GM13977 (cell line): ENCODE measurements around the gene IGSF21.
A peak's percentile ranks its signal among the peaks of the same experiment; 100 is the strongest.

ENCODE experiments used
- DNase-seq: peaks from one replicate; pipeline ENCODE4 v3.0.0; 2012; ENCODE audit warnings: low spot score
- CTCF ChIP-seq: IDR thresholded peaks from 2 replicates; pipeline ENCODE4 v1.5.1; 2012; ENCODE audit warnings: mild to moderate bottlenecking, control low read depth; ENCODE audit not compliant: insufficient read depth; ENCODE audit errors: extremely low read depth, missing control alignments
- in situ Hi-C: fragments of 300-500 bp; cut with MboI; formaldehyde crosslinking; loops from one replicate; pipeline ENCODE4 v1.12.0; 2022; ENCODE audit warnings: low sequenced_read_pairs, low pct_unique_long_range_greater_than_20kb, mixed read lengths, inconsistent platforms; ENCODE audit not compliant: unreplicated experiment

The IGSF21 gene

GRCh38 chr1:18093646-18094045 lies 14.0 kb upstream of the IGSF21 start:
- TF ChIP-seq CTCF: no peak
- no peak for DNase-seq
- in situ Hi-C loops: no loop called here

GRCh38 chr1:18094096-18094495 lies 13.5 kb upstream of the IGSF21 start:
- DNase-seq: no peak
- in situ Hi-C loops: no loop called here
- no peak for TF ChIP-seq CTCF

GRCh38 chr1:18097206-18097605 lies 10.4 kb upstream of the IGSF21 start:
- no peak for TF ChIP-seq CTCF
- DNase-seq: no peak
- in situ Hi-C loops: no loop called here

- no peak for TF ChIP-seq CTCF
- in situ Hi-C loops: no loop called here
- no peak for DNase-seq
These were observed 8.6 kb upstream of the IGSF21 start for GRCh38 chr1:18099026-18099425.

- DNase-seq: no peak
- no peak for TF ChIP-seq CTCF
- in situ Hi-C loops: no loop called here
These were observed 7.5 kb upstream of the IGSF21 start for GRCh38 chr1:18100060-18100459.

- peak; percentile 79 for TF ChIP-seq CTCF
- DNase-seq: peak; percentile 76
- in situ Hi-C loops: no loop called here
These were observed 7.0 kb upstream of the IGSF21 start for GRCh38 chr1:18100491-18101063.

- no peak for TF ChIP-seq CTCF
- DNase-seq: no peak
- in situ Hi-C loops: no loop called here
These were observed 6.1 kb upstream of the IGSF21 start for GRCh38 chr1:18101508-18101907.
